HCEC 1CT (cell line): ENCODE results near the gene PIK3R5.
"Not testable (repeated sequence)": the region's sequence is repeated elsewhere in the genome, so short reads cannot be mapped to it uniquely, and the experiment has no call there.

Experiments
- DNase-seq: peaks from one replicate; pipeline ENCODE4 v3.0.0-alpha.2; 2017

PIK3R5 gene

GRCh38 chr17:8894202-8894671 lies 71.3 kb downstream of the PIK3R5 start:
- DNase-seq = no peak

GRCh38 chr17:8893621-8894201 lies 71.8 kb downstream of the PIK3R5 start:
- DNase-seq = no peak

GRCh38 chr17:8893059-8893458 lies 72.4 kb downstream of the PIK3R5 start:
- no peak for DNase-seq

GRCh38 chr17:8892338-8892690 lies 73.2 kb downstream of the PIK3R5 start:
- no peak for DNase-seq

GRCh38 chr17:8890671-8891070 lies 74.8 kb downstream of the PIK3R5 start:
- DNase-seq = no peak

GRCh38 chr17:8889458-8890210 lies 75.9 kb downstream of the PIK3R5 start:
- no peak for DNase-seq

- no peak for DNase-seq
These were observed 76.7 kb downstream of the PIK3R5 start for GRCh38 chr17:8888704-8889302.

GRCh38 chr17:8887834-8888703 lies 77.4 kb downstream of the PIK3R5 start:
- no peak for DNase-seq

- no peak for DNase-seq
These were observed 78.2 kb downstream of the PIK3R5 start for GRCh38 chr17:8887301-8887700.

- no peak for DNase-seq
These were observed 79.4 kb downstream of the PIK3R5 start for GRCh38 chr17:8885967-8886684.

- DNase-seq = not testable (repeated sequence)
These were observed 80.1 kb downstream of the PIK3R5 start for GRCh38 chr17:8885163-8885966.

- no peak for DNase-seq
These were observed 81.0 kb downstream of the PIK3R5 start for GRCh38 chr17:8884336-8884990.

- DNase-seq = no peak
These were observed 82.2 kb downstream of the PIK3R5 start for GRCh38 chr17:8883353-8883752.

GRCh38 chr17:8881606-8882005 lies 83.9 kb downstream of the PIK3R5 start:
- no peak for DNase-seq

- DNase-seq = no peak
These were observed 85.0 kb downstream of the PIK3R5 start for GRCh38 chr17:8880466-8880865.

GRCh38 chr17:8879410-8879809 lies 86.1 kb downstream of the PIK3R5 start:
- no peak for DNase-seq

GRCh38 chr17:8877984-8878383 lies 87.5 kb downstream of the PIK3R5 start:
- DNase-seq = no peak

GRCh38 chr17:8875957-8876356 lies 89.5 kb downstream of the PIK3R5 start:
- DNase-seq = no peak

- no peak for DNase-seq
These were observed 90.1 kb downstream of the PIK3R5 start for GRCh38 chr17:8875436-8875835.

- DNase-seq = no peak
These were observed 91.4 kb downstream of the PIK3R5 start for GRCh38 chr17:8873801-8874715.
